ENCODE measurements around the gene TERB2. TPM values are rescaled to one million over a fixed set of nuclear protein-coding genes. Genes with fewer than 3 reads are reported as not detected.

The TERB2 gene
- total RNA-seq, 2 experiments from 2014 or later, result not detected

Other genes starting within 250 kb of the TERB2 start
- 1 to 10 TPM; 4.8 to 5.4 TPM for gene PATL2, start 245.4 kb upstream of the TERB2 start, total RNA-seq
- 1,000 to 10,000 TPM; 3,574 to 3,763 TPM for gene B2M, start 245.2 kb upstream of the TERB2 start, total RNA-seq
- gene TRIM69, start 220.2 kb upstream of the TERB2 start, total RNA-seq, result 10 to 100 TPM; 60.9 to 62.5 TPM
- gene SORD, start 66.5 kb downstream of the TERB2 start, total RNA-seq, result 10 to 100 TPM; 29.9 to 30.5 TPM
- under 1 TPM in 1 of 2 experiments, not detected in 1; 0.02 TPM for gene DUOX2, start 157.5 kb downstream of the TERB2 start, total RNA-seq
- not detected for gene DUOXA2, start 157.6 kb downstream of the TERB2 start, total RNA-seq
- not detected for gene DUOXA1, start 173.2 kb downstream of the TERB2 start, total RNA-seq
- gene DUOX1, start 173.3 kb downstream of the TERB2 start, total RNA-seq, result under 1 TPM; 0.19 TPM
- 10 to 100 TPM; 11.7 to 12.4 TPM for gene SHF, start 231.3 kb downstream of the TERB2 start, total RNA-seq

Data from activated CD8-positive, alpha-beta memory T cell treated with anti-CD3 and anti-CD28 coated beads for 36 hours (primary cell).